HG02610 (cell line): ENCODE results near the gene ZNF212.
"Not testable (repeated sequence)": the region's sequence is repeated elsewhere in the genome, so short reads cannot be mapped to it uniquely, and the experiment has no call there.

Experiments used
- ATAC-seq: cut with Tn5 transposase; IDR thresholded peaks from one replicate; pipeline ENCODE4 v1.9.1; 2021; ENCODE audit warnings: mild to moderate bottlenecking, moderate library complexity; ENCODE audit not compliant: unreplicated experiment

Gene ZNF212

GRCh38 chr7:149251518-149251917 lies 12.1 kb downstream of the ZNF212 start:
- not testable (repeated sequence) for ATAC-seq

- ATAC-seq: no peak
Observed at GRCh38 chr7:149252378-149252777, 12.9 kb downstream of the ZNF212 start.

GRCh38 chr7:149253665-149254064 lies 14.2 kb downstream of the ZNF212 start:
- no peak for ATAC-seq

- no peak for ATAC-seq
Observed at GRCh38 chr7:149254181-149254858, 14.9 kb downstream of the ZNF212 start.

GRCh38 chr7:149255174-149255573 lies 15.7 kb downstream of the ZNF212 start:
- ATAC-seq: no peak

GRCh38 chr7:149256568-149256967 lies 17.1 kb downstream of the ZNF212 start:
- ATAC-seq: no peak

GRCh38 chr7:149257146-149257545 lies 17.7 kb downstream of the ZNF212 start:
- no peak for ATAC-seq

- ATAC-seq: no peak
Observed at GRCh38 chr7:149261316-149261828, 21.9 kb downstream of the ZNF212 start.

GRCh38 chr7:149261829-149262617 lies 22.6 kb downstream of the ZNF212 start, which contains the start of gene ZNF783:
ZNF783 (plus strand) TSS chr7:149262196; CDS start chr7:149262334, 138 bp downstream.
- peak; percentile 88 for ATAC-seq

GRCh38 chr7:149266451-149266850 lies 27.0 kb downstream of the ZNF212 start:
- no peak for ATAC-seq

GRCh38 chr7:149267733-149268132 lies 28.3 kb downstream of the ZNF212 start:
- no peak for ATAC-seq

- not testable (repeated sequence) for ATAC-seq
Observed at GRCh38 chr7:149274424-149274823, 35.0 kb downstream of the ZNF212 start.

GRCh38 chr7:149277871-149278270 lies 38.4 kb downstream of the ZNF212 start:
- ATAC-seq: no peak

GRCh38 chr7:149278396-149278795 lies 38.9 kb downstream of the ZNF212 start:
- ATAC-seq: no peak

- ATAC-seq: no peak
Observed at GRCh38 chr7:149279111-149279743, 39.8 kb downstream of the ZNF212 start.

- ATAC-seq: no peak
Observed at GRCh38 chr7:149280151-149280550, 40.7 kb downstream of the ZNF212 start.

GRCh38 chr7:149280661-149281507 lies 41.4 kb downstream of the ZNF212 start:
- no peak for ATAC-seq

- ATAC-seq: no peak
Observed at GRCh38 chr7:149281508-149282330, 42.3 kb downstream of the ZNF212 start.

- no peak for ATAC-seq
Observed at GRCh38 chr7:149282331-149282655, 42.8 kb downstream of the ZNF212 start.

GRCh38 chr7:149283321-149283720 lies 43.9 kb downstream of the ZNF212 start:
- no peak for ATAC-seq
